Measurements from ENCODE around the gene MARK4.

The MARK4 gene

GRCh38 chr19:45250832-45251451 is at the start of gene MARK4:
MARK4 (plus strand) TSS chr19:45251271; CDS start chr19:45251589, 318 bp downstream.
- no peak for TF ChIP-seq ZFX (IDR thresholded peaks at IDR 0.05)
- TF ChIP-seq, protein P1, sequence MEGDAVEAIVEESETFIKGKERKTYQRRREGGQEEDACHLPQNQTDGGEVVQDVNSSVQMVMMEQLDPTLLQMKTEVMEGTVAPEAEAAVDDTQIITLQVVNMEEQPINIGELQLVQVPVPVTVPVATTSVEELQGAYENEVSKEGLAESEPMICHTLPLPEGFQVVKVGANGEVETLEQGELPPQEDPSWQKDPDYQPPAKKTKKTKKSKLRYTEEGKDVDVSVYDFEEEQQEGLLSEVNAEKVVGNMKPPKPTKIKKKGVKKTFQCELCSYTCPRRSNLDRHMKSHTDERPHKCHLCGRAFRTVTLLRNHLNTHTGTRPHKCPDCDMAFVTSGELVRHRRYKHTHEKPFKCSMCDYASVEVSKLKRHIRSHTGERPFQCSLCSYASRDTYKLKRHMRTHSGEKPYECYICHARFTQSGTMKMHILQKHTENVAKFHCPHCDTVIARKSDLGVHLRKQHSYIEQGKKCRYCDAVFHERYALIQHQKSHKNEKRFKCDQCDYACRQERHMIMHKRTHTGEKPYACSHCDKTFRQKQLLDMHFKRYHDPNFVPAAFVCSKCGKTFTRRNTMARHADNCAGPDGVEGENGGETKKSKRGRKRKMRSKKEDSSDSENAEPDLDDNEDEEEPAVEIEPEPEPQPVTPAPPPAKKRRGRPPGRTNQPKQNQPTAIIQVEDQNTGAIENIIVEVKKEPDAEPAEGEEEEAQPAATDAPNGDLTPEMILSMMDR (conservative IDR thresholded peaks at IDR 0.05): no peak
- peak within 1 kb of the TSS; percentile 67 for H3K27ac ChIP-seq

DNA sequence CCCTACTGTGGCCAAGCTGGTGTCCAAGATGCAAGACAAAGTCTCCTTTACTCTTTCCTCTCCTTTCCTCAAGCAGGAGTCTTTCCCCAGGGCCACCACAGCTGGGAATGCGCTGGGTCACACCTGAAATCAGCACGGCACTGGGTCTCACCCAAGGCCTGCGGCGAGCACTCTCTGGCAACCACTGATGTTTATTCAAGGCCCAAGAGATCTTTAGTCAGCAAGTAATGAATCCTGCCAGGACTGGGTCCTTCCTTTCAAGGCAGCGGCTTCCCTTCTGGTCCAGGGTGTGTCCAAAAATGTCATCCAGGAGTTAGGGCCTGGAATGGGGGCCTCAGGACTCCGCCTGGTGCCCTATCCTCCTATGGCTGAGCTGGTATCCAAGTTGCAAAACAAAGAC is 48.4 kb upstream of the MARK4 start:
- peak overlapping the region; percentile 26; the same call in 1 of the 2 replicates for H3K27ac ChIP-seq
- TF ChIP-seq ZFX (IDR thresholded peaks at IDR 0.05): no peak
- TF ChIP-seq, protein P1 (conservative IDR thresholded peaks at IDR 0.05): no peak

DNA sequence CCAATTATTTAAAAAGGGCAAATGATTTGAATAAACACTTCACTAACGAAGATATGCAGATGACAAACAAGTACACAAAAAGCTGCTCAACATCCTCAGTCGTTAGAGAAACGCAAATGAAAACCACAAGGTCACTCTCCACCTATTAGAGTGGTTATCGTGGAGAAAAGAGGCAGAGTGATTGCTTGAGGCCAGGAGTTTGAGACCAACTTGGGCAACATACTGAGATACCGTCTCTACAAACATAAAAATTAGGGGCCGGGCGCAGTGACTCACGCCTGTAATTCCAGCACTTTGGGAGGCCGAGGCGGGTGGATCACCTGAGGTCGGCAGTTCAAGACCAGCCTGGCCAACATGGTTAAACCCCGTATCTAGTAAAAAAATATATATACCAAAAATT is 45.3 kb upstream of the MARK4 start:
- no peak for TF ChIP-seq ZFX (IDR thresholded peaks at IDR 0.05)
- TF ChIP-seq, protein P1 (conservative IDR thresholded peaks at IDR 0.05): no peak
- H3K27ac ChIP-seq: no peak overlapping the region

- TF ChIP-seq, protein P1 (conservative IDR thresholded peaks at IDR 0.05): no peak
- no peak for TF ChIP-seq ZFX (IDR thresholded peaks at IDR 0.05)
- no peak overlapping the region for H3K27ac ChIP-seq
Observed at GRCh38 chr19:45206328-45206727, 44.7 kb upstream of the MARK4 start.

DNA sequence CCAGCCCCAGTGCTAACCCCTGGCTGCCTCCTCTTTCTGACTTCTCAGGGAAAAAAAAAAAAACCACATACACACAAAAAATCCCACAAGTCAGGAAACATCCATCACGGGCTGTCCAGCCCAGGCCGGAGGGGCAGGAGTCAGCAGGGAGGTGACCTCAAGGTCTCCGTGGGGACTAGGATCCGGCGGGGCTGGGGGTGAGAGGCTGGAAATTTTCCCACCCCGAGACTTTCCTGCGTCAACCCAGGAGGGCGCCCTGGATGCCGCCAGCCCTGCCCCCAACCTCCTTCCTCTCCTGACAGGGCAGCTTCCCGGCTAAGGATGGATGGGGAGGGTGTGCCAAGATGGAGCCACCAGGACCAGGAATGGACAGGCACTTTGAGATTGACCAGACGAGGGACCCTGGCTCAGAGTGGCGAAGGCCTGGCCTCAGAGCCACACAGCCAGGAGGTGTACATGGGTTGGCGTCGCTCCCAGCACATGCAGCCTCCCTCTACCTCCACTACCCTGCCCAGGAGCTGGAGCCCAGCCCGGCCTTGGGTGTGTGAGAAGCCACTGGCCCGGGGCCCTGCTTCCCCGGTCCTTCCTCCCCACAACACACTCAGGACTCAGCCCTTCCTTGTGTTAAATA is 39.2 kb upstream of the MARK4 start:
- H3K27ac ChIP-seq: peak overlapping the region; percentile 8; the same call in 1 of the 2 replicates
- TF ChIP-seq, protein P1 (conservative IDR thresholded peaks at IDR 0.05): no peak
- no peak for TF ChIP-seq ZFX (IDR thresholded peaks at IDR 0.05)

- TF ChIP-seq, protein P1 (conservative IDR thresholded peaks at IDR 0.05): no peak
- no peak for TF ChIP-seq ZFX (IDR thresholded peaks at IDR 0.05)
Observed at GRCh38 chr19:45213031-45213430, 38.0 kb upstream of the MARK4 start.

GRCh38 chr19:45215391-45216191 is 35.5 kb upstream of the MARK4 start:
- no peak for TF ChIP-seq ZFX (IDR thresholded peaks at IDR 0.05)
- TF ChIP-seq, protein P1 (conservative IDR thresholded peaks at IDR 0.05): no peak
- H3K27ac ChIP-seq: no peak overlapping the region; the same call in 1 of the 2 replicates

More at GRCh38 chr19:45213031-45213430, 38.0 kb upstream of the MARK4 start:
- H3K27ac ChIP-seq: no peak overlapping the region

Measured in C4-2B (cell line).